HepG2 (cell line): ENCODE measurements around the gene AFF4. TPM values are rescaled to one million over a fixed set of nuclear protein-coding genes. Genes with fewer than 3 reads are reported as not detected.

ENCODE experiments used
- CREM ChIP-seq, 2 experiments: sonication (generic) in 1 of 2; formaldehyde crosslinking in 1 of 2; IDR thresholded peaks; 2 replicates each; pipeline versions ENCODE4 v1.4.0 to v1.6.1; 2016 to 2020; ENCODE audit warnings: antibody characterized with exemption in 1 of 2, mild to moderate bottlenecking in 1 of 2, missing genetic modification reagents in 1 of 2
- ELK4 ChIP-seq: sonication (generic); formaldehyde crosslinking; IDR thresholded peaks from 2 replicates; pipeline ENCODE4 v1.9.0; 2021; ENCODE audit warnings: missing genetic modification reagents, borderline replicate concordance
- ERF ChIP-seq: IDR thresholded peaks from 2 replicates; pipeline ENCODE4 v1.6.1; 2018; ENCODE audit warnings: missing biosample characterization, missing genetic modification reagents
- ETV5 ChIP-seq: IDR thresholded peaks from 2 replicates; pipeline ENCODE4 v1.6.1; 2018; ENCODE audit warnings: missing biosample characterization, missing genetic modification reagents, inconsistent platforms, borderline replicate concordance
- FOXO4 ChIP-seq: sonication (generic); formaldehyde crosslinking; conservative IDR thresholded peaks from 2 replicates; pipeline ENCODE4 v1.8.1; 2023; ENCODE audit warnings: missing genetic modification reagents
- HIVEP1 ChIP-seq: sonication (generic); formaldehyde crosslinking; IDR thresholded peaks from 2 replicates; pipeline ENCODE4 v1.4.0; 2020; ENCODE audit warnings: mild to moderate bottlenecking, missing genetic modification reagents
- RFXANK ChIP-seq: IDR thresholded peaks from 2 replicates; pipeline ENCODE4 v1.6.1; 2016
- SNAI1 ChIP-seq: sonication (generic); formaldehyde crosslinking; IDR thresholded peaks from 2 replicates; pipeline ENCODE4 v1.5.0; 2020; ENCODE audit warnings: mild to moderate bottlenecking, missing genetic modification reagents, borderline replicate concordance
- TBL1XR1 ChIP-seq: fragments of 150-350 bp; IDR thresholded peaks from 2 replicates; pipeline ENCODE4 v1.6.1; 2014; ENCODE audit warnings: borderline replicate concordance, low read length; ENCODE audit not compliant: partially characterized antibody
- XBP1 ChIP-seq: sonication (generic); formaldehyde crosslinking; IDR thresholded peaks from 2 replicates; pipeline ENCODE4 v1.5.0; 2020; ENCODE audit warnings: missing genetic modification reagents
- YEATS4 ChIP-seq: sonication (generic); formaldehyde crosslinking; IDR thresholded peaks from 2 replicates; pipeline ENCODE4 v1.4.0; 2020; ENCODE audit warnings: missing genetic modification reagents, borderline replicate concordance
- ZBTB1 ChIP-seq: sonication (generic); formaldehyde crosslinking; IDR thresholded peaks from 2 replicates; pipeline ENCODE4 v1.4.0; 2020; ENCODE audit warnings: missing genetic modification reagents, borderline replicate concordance
- ZBTB20 ChIP-seq: sonication (generic); formaldehyde crosslinking; IDR thresholded peaks from 2 replicates; pipeline ENCODE4 v1.8.1; 2023; ENCODE audit warnings: missing genetic modification reagents, low read depth, mild to moderate bottlenecking, borderline replicate concordance
- ZKSCAN5 ChIP-seq: sonication (generic); formaldehyde crosslinking; IDR thresholded peaks from 2 replicates; pipeline ENCODE4 v1.5.1; 2020; ENCODE audit warnings: mild to moderate bottlenecking, missing genetic modification reagents
- ZKSCAN8 ChIP-seq: IDR thresholded peaks from 2 replicates; pipeline ENCODE4 v1.6.1; 2016; ENCODE audit warnings: borderline replicate concordance, missing genetic modification reagents, missing compliant biosample characterization
- ZMAT5 ChIP-seq: sonication (generic); formaldehyde crosslinking; IDR thresholded peaks from 2 replicates; pipeline ENCODE4 v1.5.0; 2020; ENCODE audit warnings: mild to moderate bottlenecking, low read depth, missing genetic modification reagents, borderline replicate concordance
- ZNF431 ChIP-seq: sonication (generic); formaldehyde crosslinking; IDR thresholded peaks from 2 replicates; pipeline ENCODE4 v1.9.0; 2022; ENCODE audit warnings: missing genetic modification reagents, low read depth, mild to moderate bottlenecking, borderline replicate concordance
- ZNF496 ChIP-seq: sonication (generic); formaldehyde crosslinking; IDR thresholded peaks from 2 replicates; pipeline ENCODE4 v1.8.1; 2023; ENCODE audit warnings: mild to moderate bottlenecking, moderate library complexity, missing genetic modification reagents; ENCODE audit not compliant: insufficient replicate concordance
- polyA plus RNA-seq, 8 experiments: library from polyadenylated mRNA; depleted of rRNA in 3 of 8; stranded (reverse) in 7 of 8; unstranded in 1 of 8; fragments of >200 nt; fragmentation: Illumina TruSeq in 4 of 8; extraction: Trizol in 4 of 8; gene quantifications; 2 replicates each; pipeline versions ENCODE4 v1.2.1 to v1.2.3, GENCODE V29; 2011 to 2016; ENCODE audit warnings: low read depth in 4 of 8, missing spikeins in 1 of 8, mixed read lengths in 1 of 8; ENCODE audit not compliant: insufficient read depth in 1 of 8
- total RNA-seq, 5 experiments: library from RNA; depleted of rRNA; stranded (reverse); fragments of >200 nt; fragmentation: Illumina TruSeq; extraction: Trizol; gene quantifications; 2 replicates each; pipeline ENCODE4 v1.2.3, GENCODE V29; 2016; ENCODE audit warnings: low read depth in 1 of 5
- TF ChIP-seq, protein P1 (sequence below), 2 experiments: fragments of 450-650 bp in 1 of 2; sonication (generic) in 1 of 2; formaldehyde crosslinking; IDR thresholded peaks; 2 replicates each; pipeline versions ENCODE4 v1.5.0 to v1.8.0; 2020 to 2022; ENCODE audit warnings: mild to moderate bottlenecking in 1 of 2, missing genetic modification reagents in 1 of 2
- TF ChIP-seq, protein P2 (sequence below): sonication (generic); formaldehyde crosslinking; conservative IDR thresholded peaks from 2 replicates; pipeline ENCODE4 v1.4.0; 2020; ENCODE audit warnings: mild to moderate bottlenecking, missing genetic modification reagents, moderate library complexity

The AFF4 gene
- total and polyA plus RNA-seq, 2 of the 13 experiments (the other 11 are each of a cell fraction or from before 2014, with no cell fraction given), result 22.1 to 25.5 TPM

DNA sequence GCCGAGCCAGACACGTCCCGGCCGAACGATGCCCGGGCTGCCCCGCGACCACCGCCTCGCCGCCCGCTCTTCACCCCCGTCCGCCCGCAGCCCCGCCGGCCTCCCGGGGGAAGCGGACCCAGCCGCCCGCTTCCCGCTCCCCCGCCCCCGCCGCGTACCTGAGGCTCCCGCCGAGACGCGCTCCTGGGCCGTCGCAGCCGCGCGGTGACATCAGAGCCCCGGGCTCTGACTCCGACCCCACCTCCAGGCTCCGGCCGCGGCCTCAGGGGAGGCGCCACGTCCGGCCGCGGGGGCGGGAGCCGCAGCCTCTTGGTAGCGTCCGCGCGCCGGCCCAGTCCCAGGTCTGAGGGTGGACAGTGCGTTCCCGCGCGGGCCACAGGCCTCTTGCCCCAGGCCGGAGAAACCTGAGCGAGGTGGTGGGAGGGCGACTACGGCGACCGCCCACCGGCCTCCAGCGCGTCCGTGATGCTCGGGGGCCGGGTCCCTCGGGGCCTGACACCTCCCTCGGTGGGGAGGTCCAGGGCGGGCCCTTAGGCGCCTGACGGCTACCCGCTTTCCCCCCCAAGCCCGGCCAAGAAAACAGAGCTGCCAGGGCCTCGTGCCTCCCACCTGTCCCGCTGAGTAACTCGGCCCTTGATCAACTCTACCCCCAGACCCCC, 132.9 kb downstream of the AFF4 start, which contains the start of gene SHROOM1 (continued):
- TF ChIP-seq, protein P1, sequence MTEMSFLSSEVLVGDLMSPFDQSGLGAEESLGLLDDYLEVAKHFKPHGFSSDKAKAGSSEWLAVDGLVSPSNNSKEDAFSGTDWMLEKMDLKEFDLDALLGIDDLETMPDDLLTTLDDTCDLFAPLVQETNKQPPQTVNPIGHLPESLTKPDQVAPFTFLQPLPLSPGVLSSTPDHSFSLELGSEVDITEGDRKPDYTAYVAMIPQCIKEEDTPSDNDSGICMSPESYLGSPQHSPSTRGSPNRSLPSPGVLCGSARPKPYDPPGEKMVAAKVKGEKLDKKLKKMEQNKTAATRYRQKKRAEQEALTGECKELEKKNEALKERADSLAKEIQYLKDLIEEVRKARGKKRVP (CRISPR knock-in tag; IDR thresholded peaks at IDR 0.05), result peak in 1 of 2 experiments; percentile 64; a peak in 1 of 4 replicates
- TF ChIP-seq HIVEP1 (CRISPR knock-in tag) (0 out of 2 replicates have a peak, but pooled peaks have one; percentile 54), FOXO4 (no peak), ZKSCAN8 (CRISPR knock-in tag) (no peak), YEATS4 (CRISPR knock-in tag) (no peak; the same call in 1 of the 2 replicates), ZNF431 (CRISPR knock-in tag) (no peak; the same call in 1 of the 2 replicates), ZKSCAN5 (CRISPR knock-in tag) (no peak), RFXANK (CRISPR knock-in tag) (no peak), XBP1 (CRISPR knock-in tag) (no peak), TBL1XR1 (no peak), ZBTB1 (CRISPR knock-in tag) (no peak), ZMAT5 (CRISPR knock-in tag) (no peak), SNAI1 (CRISPR knock-in tag) (no peak), ZNF496 (CRISPR knock-in tag) (no peak), ERF (CRISPR knock-in tag) (peak; percentile 45), ETV5 (CRISPR knock-in tag) (peak; percentile 81), ELK4 (CRISPR knock-in tag) (no peak; the same call in 1 of the 2 replicates), CREM (IDR thresholded peaks at IDR 0.05) (no peak), CREM (CRISPR knock-in tag; IDR thresholded peaks at IDR 0.05) (no peak), ZBTB20 (CRISPR knock-in tag) (0 out of 2 replicates have a peak, but pooled peaks have one; percentile 19)
- TF ChIP-seq, protein P2, sequence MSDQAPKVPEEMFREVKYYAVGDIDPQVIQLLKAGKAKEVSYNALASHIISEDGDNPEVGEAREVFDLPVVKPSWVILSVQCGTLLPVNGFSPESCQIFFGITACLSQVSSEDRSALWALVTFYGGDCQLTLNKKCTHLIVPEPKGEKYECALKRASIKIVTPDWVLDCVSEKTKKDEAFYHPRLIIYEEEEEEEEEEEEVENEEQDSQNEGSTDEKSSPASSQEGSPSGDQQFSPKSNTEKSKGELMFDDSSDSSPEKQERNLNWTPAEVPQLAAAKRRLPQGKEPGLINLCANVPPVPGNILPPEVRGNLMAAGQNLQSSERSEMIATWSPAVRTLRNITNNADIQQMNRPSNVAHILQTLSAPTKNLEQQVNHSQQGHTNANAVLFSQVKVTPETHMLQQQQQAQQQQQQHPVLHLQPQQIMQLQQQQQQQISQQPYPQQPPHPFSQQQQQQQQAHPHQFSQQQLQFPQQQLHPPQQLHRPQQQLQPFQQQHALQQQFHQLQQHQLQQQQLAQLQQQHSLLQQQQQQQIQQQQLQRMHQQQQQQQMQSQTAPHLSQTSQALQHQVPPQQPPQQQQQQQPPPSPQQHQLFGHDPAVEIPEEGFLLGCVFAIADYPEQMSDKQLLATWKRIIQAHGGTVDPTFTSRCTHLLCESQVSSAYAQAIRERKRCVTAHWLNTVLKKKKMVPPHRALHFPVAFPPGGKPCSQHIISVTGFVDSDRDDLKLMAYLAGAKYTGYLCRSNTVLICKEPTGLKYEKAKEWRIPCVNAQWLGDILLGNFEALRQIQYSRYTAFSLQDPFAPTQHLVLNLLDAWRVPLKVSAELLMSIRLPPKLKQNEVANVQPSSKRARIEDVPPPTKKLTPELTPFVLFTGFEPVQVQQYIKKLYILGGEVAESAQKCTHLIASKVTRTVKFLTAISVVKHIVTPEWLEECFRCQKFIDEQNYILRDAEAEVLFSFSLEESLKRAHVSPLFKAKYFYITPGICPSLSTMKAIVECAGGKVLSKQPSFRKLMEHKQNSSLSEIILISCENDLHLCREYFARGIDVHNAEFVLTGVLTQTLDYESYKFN (CRISPR knock-in tag), result peak; percentile 57
